DOHH2 (cell line): ENCODE results near the gene DOK3.
"Not testable (repeated sequence)": the region's sequence is repeated elsewhere in the genome, so short reads cannot be mapped to it uniquely, and the experiment has no call there.

Experiments
- H3F3A ChIP-seq: fragments of 200-600 bp; sonication (generic), shearing (Covaris generic); 2 replicates; pipeline ENCODE4 v1.6.0; 2016; ENCODE audit warnings: antibody characterized with exemption, mild to moderate bottlenecking; ENCODE audit not compliant: control insufficient read depth, insufficient read depth
- H3K27ac ChIP-seq: fragments of 200-600 bp; sonication (generic); 2 replicates; pipeline ENCODE4 v1.5.1; 2014; ENCODE audit warnings: low read depth, mild to moderate bottlenecking, low read length, moderate library complexity
- H3K27me3 ChIP-seq: fragments of 200-600 bp; sonication (generic); 2 replicates; pipeline ENCODE4 v1.6.1; 2014; ENCODE audit warnings: mild to moderate bottlenecking, low read length, mixed read lengths; ENCODE audit not compliant: control insufficient read depth
- H3K36me3 ChIP-seq: fragments of 200-600 bp; sonication (generic); 2 replicates; pipeline ENCODE4 v1.6.1; 2014; ENCODE audit warnings: mild to moderate bottlenecking, low read length, moderate library complexity, mixed read lengths; ENCODE audit not compliant: control insufficient read depth
- H3K4me1 ChIP-seq: fragments of 200-600 bp; sonication (generic); 2 replicates; pipeline ENCODE4 v1.6.1; 2014; ENCODE audit warnings: mild to moderate bottlenecking, low read length, mixed read lengths; ENCODE audit not compliant: control insufficient read depth
- H3K4me2 ChIP-seq: fragments of 200-600 bp; sonication (generic); 2 replicates; pipeline ENCODE4 v1.6.0; 2014; ENCODE audit warnings: mild to moderate bottlenecking, low read length, moderate library complexity
- H3K4me3 ChIP-seq: fragments of 200-600 bp; sonication (generic); 2 replicates; pipeline ENCODE4 v1.5.1; 2014; ENCODE audit warnings: mild to moderate bottlenecking, low read length, mixed read lengths
- H3K79me2 ChIP-seq: fragments of 200-600 bp; sonication (generic); 2 replicates; pipeline ENCODE4 v1.6.1; 2014; ENCODE audit warnings: mild to moderate bottlenecking, low read length, mixed read lengths; ENCODE audit not compliant: control insufficient read depth
- H3K9me2 ChIP-seq: fragments of 200-600 bp; sonication (generic); replicated peaks from 2 replicates; pipeline ENCODE4 v1.6.1; 2014; ENCODE audit warnings: mild to moderate bottlenecking, low read length, mixed read lengths; ENCODE audit not compliant: control insufficient read depth
- H3K9me3 ChIP-seq: fragments of 200-600 bp; sonication (generic); 2 replicates; pipeline ENCODE4 v1.6.1; 2014; ENCODE audit warnings: antibody characterized with exemption, low read length, mixed read lengths; ENCODE audit not compliant: control insufficient read depth, insufficient read depth
- H4K20me1 ChIP-seq: fragments of 200-600 bp; sonication (generic); 2 replicates; pipeline ENCODE4 v1.6.0; 2014; ENCODE audit warnings: low read depth, mild to moderate bottlenecking, antibody characterized with exemption, low read length, moderate library complexity; ENCODE audit not compliant: control insufficient read depth, insufficient read depth
- CTCF ChIP-seq: fragments of 200-600 bp; sonication (generic); IDR thresholded peaks from one replicate; pipeline ENCODE4 v1.5.1; 2014; ENCODE audit warnings: antibody characterized with exemption, mild to moderate bottlenecking, low read depth, low read length; ENCODE audit not compliant: poor library complexity, severe bottlenecking
- EZH2phosphoT487 ChIP-seq: fragments of 200-600 bp; sonication (generic); IDR thresholded peaks from 2 replicates; pipeline ENCODE4 v1.6.1; 2017; ENCODE audit warnings: borderline replicate concordance, mild to moderate bottlenecking, antibody characterized with exemption, low read length, moderate library complexity, mixed read lengths

Gene DOK3

GRCh38 chr5:177536386-177536785 lies 26.8 kb upstream of the DOK3 start:
- TF ChIP-seq EZH2phosphoT487 (no peak), CTCF (no peak)
- Histone ChIP-seq H3K9me3 (no peaks in the 10 kb centered on the region), H4K20me1 (no peaks in the 10 kb centered on the region; the same call in 1 of the 2 replicates), H3K9me2 (no peaks in the 10 kb centered on the region), H3K4me3 (no peak overlapping the region), H3K4me2 (no peak overlapping the region), H3K79me2 (peaks cover 12% of the 10 kb centered on the region), H3K27me3 (no peaks in the 10 kb centered on the region), H3K27ac (no peak overlapping the region), H3K4me1 (no peaks in the 10 kb centered on the region), H3F3A (0 out of 2 replicates have a peak, but pooled peaks cover 3% of the 10 kb centered on the region), H3K36me3 (peaks cover 78% of the 10 kb centered on the region)

GRCh38 chr5:177535125-177535524 lies 25.5 kb upstream of the DOK3 start:
- peaks cover 81% of the 10 kb centered on the region for H3K36me3 ChIP-seq
- H3K4me3 ChIP-seq = no peak overlapping the region
- H4K20me1 ChIP-seq = no peaks in the 10 kb centered on the region
- peaks cover 2% of the 10 kb centered on the region; the same call in 1 of the 2 replicates for H3K79me2 ChIP-seq
- H3K9me2 ChIP-seq = no peaks in the 10 kb centered on the region
- H3K4me2 ChIP-seq = no peak overlapping the region
- TF ChIP-seq CTCF = no peak
- TF ChIP-seq EZH2phosphoT487 = no peak
- no peak overlapping the region for H3K27ac ChIP-seq
- H3K27me3 ChIP-seq = no peaks in the 10 kb centered on the region
- no peaks in the 10 kb centered on the region for H3K4me1 ChIP-seq
- H3K9me3 ChIP-seq = no peaks in the 10 kb centered on the region
- H3F3A ChIP-seq = no peaks in the 10 kb centered on the region

GRCh38 chr5:177534433-177534832 lies 24.8 kb upstream of the DOK3 start:
- H3K27me3 ChIP-seq, H3K4me3 ChIP-seq, H3K9me3 ChIP-seq, H3K79me2 ChIP-seq, H3K27ac ChIP-seq, H3K4me1 ChIP-seq, H3F3A ChIP-seq, H4K20me1 ChIP-seq, H3K9me2 ChIP-seq, H3K4me2 ChIP-seq: not testable (repeated sequence)
- peaks cover 87% of the 10 kb centered on the region for H3K36me3 ChIP-seq

GRCh38 chr5:177531209-177531940 lies 21.7 kb upstream of the DOK3 start:
- Histone ChIP-seq H3F3A (no peaks in the 10 kb centered on the region), H3K27me3 (no peaks in the 10 kb centered on the region), H3K4me1 (no peaks in the 10 kb centered on the region), H3K27ac (no peak overlapping the region), H3K9me2 (no peaks in the 10 kb centered on the region), H4K20me1 (no peaks in the 10 kb centered on the region), H3K4me2 (no peak overlapping the region), H3K36me3 (peaks cover 81% of the 10 kb centered on the region), H3K9me3 (no peaks in the 10 kb centered on the region), H3K79me2 (no peaks in the 10 kb centered on the region), H3K4me3 (no peak overlapping the region)
- TF ChIP-seq EZH2phosphoT487 = no peak
- no peak for TF ChIP-seq CTCF
